ENCODE results near the gene CNOT4. TPM values are rescaled to one million over a fixed set of nuclear protein-coding genes. Genes with fewer than 3 reads are reported as not detected.
"Not testable (repeated sequence)": the region's sequence is repeated elsewhere in the genome, so short reads cannot be mapped to it uniquely, and the experiment has no call there.

Gene CNOT4
- total RNA-seq, 1 donor from 2014 or later: 25.8 TPM

- no peak for TF ChIP-seq CTCF (IDR thresholded peaks at IDR 0.05)
- ATAC-seq (no peak), DNase-seq (no peak)
- intact Hi-C loops (cut with DNase I): no loop called here
- no peaks in the 10 kb centered on the region for H3K27me3 ChIP-seq
- no peaks in the 10 kb centered on the region for H3K36me3 ChIP-seq
- no peak overlapping the region for H3K4me3 ChIP-seq
- H3K9me3 ChIP-seq: no peaks in the 10 kb centered on the region
- no peaks in the 10 kb centered on the region for H3K4me1 ChIP-seq
- no peak overlapping the region for H3K27ac ChIP-seq
These were observed 183.1 kb downstream of the CNOT4 start for GRCh38 chr7:135326636-135327280.

GRCh38 chr7:135322571-135323340 is 187.1 kb downstream of the CNOT4 start:
- H3K27ac ChIP-seq: no peak overlapping the region
- ATAC-seq (no peak), DNase-seq (no peak)
- intact Hi-C loops (cut with DNase I): no loop called here
- no peaks in the 10 kb centered on the region for H3K27me3 ChIP-seq
- H3K4me1 ChIP-seq: no peaks in the 10 kb centered on the region
- no peaks in the 10 kb centered on the region for H3K9me3 ChIP-seq
- no peak for TF ChIP-seq CTCF (IDR thresholded peaks at IDR 0.05)
- no peak overlapping the region for H3K4me3 ChIP-seq
- no peaks in the 10 kb centered on the region for H3K36me3 ChIP-seq

DNA sequence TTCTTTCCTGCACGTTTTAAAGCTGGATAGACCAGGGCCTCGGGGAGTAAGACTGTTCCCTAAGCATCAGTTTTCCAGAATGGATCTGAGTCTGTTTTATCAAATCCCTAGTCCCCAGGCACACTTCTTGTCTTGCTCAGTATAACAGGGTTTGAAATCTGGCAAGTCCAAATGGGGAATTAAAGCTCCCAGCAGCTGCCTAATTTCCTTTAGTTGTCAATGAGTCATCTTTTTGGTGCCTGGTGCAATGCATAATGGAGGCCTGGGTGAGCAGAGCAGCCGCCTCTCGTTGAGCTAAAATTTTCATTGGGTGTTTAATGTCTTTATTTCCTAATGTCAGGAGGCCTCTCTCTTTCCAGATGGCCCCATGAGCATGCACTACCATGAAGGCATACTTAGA is 188.3 kb downstream of the CNOT4 start:
- H3K9me3 ChIP-seq: no peaks in the 10 kb centered on the region
- no peak overlapping the region for H3K4me3 ChIP-seq
- no peak for TF ChIP-seq CTCF (IDR thresholded peaks at IDR 0.05)
- no peak overlapping the region for H3K27ac ChIP-seq
- H3K27me3 ChIP-seq: no peaks in the 10 kb centered on the region
- H3K36me3 ChIP-seq: no peaks in the 10 kb centered on the region
- DNase-seq: no peak
- ATAC-seq: no peak
- intact Hi-C loops (cut with DNase I): no loop called here
- H3K4me1 ChIP-seq: no peaks in the 10 kb centered on the region

DNA sequence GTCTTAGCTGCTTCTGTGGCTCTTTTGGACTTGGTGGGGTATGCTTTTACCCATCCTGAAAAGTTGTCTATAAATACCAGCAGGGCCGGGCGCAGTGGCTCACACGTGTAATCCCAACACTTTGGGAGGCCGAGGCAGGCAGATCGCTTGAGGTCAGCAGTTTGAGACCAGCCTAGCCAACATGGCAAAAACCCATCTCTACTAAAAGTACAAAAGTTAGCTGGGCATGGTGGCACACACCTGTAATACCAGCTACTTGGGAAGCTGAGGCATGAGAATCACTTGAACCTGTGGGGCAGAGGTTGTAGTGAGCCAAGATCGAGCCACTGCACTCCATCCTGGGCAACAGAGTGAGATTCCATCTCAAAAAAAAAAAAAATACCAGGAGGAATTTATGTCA is 188.9 kb downstream of the CNOT4 start:
- H3K4me1 ChIP-seq; intact Hi-C loops (cut with DNase I); H3K27ac ChIP-seq: not testable (repeated sequence)

DNA sequence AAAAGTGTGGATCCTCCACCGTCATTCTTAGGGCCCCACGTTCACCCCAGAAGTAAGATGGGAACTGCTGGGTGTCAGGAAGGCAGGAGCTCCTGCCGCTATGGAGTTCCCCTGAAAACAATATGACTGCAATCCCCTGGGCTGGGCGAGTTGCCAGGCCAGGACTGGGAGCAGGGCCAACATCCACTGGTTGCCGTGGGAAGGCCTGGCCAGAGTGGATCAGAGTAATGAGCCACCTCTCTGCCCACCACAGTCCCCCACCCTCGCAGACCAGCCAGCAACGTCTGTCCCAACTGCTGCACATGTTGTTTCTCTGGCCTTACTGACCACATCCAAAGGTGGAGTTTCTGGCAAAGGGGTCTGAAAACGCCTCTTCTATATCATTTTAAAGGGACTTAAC is 189.6 kb downstream of the CNOT4 start:
- Histone ChIP-seq H3K4me3 (no peak overlapping the region), H3K27ac (no peak overlapping the region), H3K36me3 (no peaks in the 10 kb centered on the region), H3K4me1 (no peaks in the 10 kb centered on the region), H3K9me3 (no peaks in the 10 kb centered on the region), H3K27me3 (no peaks in the 10 kb centered on the region)
- ATAC-seq (peak; percentile 66), DNase-seq (peak; percentile 81)
- no peak for TF ChIP-seq CTCF (IDR thresholded peaks at IDR 0.05)
- intact Hi-C loops (cut with DNase I): no loop called here

More for the DNA sequence above, 188.9 kb downstream of the CNOT4 start:
- ATAC-seq, H3K9me3 ChIP-seq, DNase-seq, H3K36me3 ChIP-seq, H3K27me3 ChIP-seq, H3K4me3 ChIP-seq: not testable (repeated sequence)

GRCh38 chr7:135317676-135318325 is 192.1 kb downstream of the CNOT4 start:
- no peak for DNase-seq
- intact Hi-C loops (cut with DNase I): no loop called here
- no peak for TF ChIP-seq CTCF (IDR thresholded peaks at IDR 0.05)

More at GRCh38 chr7:135317676-135318325, 192.1 kb downstream of the CNOT4 start:
- Histone ChIP-seq H3K36me3 (no peaks in the 10 kb centered on the region), H3K4me3 (no peak overlapping the region), H3K9me3 (no peaks in the 10 kb centered on the region), H3K4me1 (no peaks in the 10 kb centered on the region), H3K27ac (no peak overlapping the region), H3K27me3 (no peaks in the 10 kb centered on the region)
- ATAC-seq: no peak

All from upper lobe of right lung (tissue), 1 donor.